Omental fat pad (tissue), 4 donors: ENCODE measurements around the gene DST. TPM values are rescaled to one million over a fixed set of nuclear protein-coding genes. Genes with fewer than 3 reads are reported as not detected.

Experiments used
- ATAC-seq: fragments of 150-250 bp; one replicate; pipeline ENCODE4 v1.9.1; 2016; ENCODE audit warnings: mild to moderate bottlenecking, moderate library complexity; ENCODE audit not compliant: low FRiP score
- DNase-seq: peaks from one replicate; pipeline ENCODE4 v3.0.0-alpha.2; 2019; ENCODE audit warnings: low spot score
- CTCF ChIP-seq, 3 donors: fragments of 450-650 bp; IDR thresholded peaks; one replicate each; pipeline ENCODE4 v1.5.1; 2016 to 2017; ENCODE audit warnings: antibody characterized with exemption in 3 of 3, mild to moderate bottlenecking in 3 of 3, moderate library complexity in 2 of 3
- total RNA-seq, 4 donors: library from RNA; depleted of rRNA; stranded (reverse); fragments of >200 nt; gene quantifications; one replicate each; pipeline ENCODE4 v1.1.0, GENCODE V29; 2016

Gene DST
- total RNA-seq: 100 to 1,000 TPM; 126 to 371 (median 160) TPM

- peak; percentile 87 for ATAC-seq
- no peak for TF ChIP-seq CTCF (IDR thresholded peaks at IDR 0.05)
- no peak for DNase-seq
Measured at GRCh38 chr6:56642366-56643261, at the start of gene DST. Gene DST, minus strand, starts transcription at chr6:56642889.

GRCh38 chr6:56691814-56692213 is 49.1 kb upstream of the DST start:
- DNase-seq: no peak
- TF ChIP-seq CTCF (IDR thresholded peaks at IDR 0.05): no peak
- ATAC-seq: no peak

GRCh38 chr6:56691286-56691595 is 48.6 kb upstream of the DST start:
- no peak for ATAC-seq
- DNase-seq: no peak
- TF ChIP-seq CTCF (IDR thresholded peaks at IDR 0.05): no peak

GRCh38 chr6:56690519-56691285 is 48.0 kb upstream of the DST start:
- DNase-seq (no peak), ATAC-seq (no peak)
- no peak for TF ChIP-seq CTCF (IDR thresholded peaks at IDR 0.05)

GRCh38 chr6:56689663-56690062 is 47.0 kb upstream of the DST start:
- ATAC-seq: no peak

GRCh38 chr6:56689114-56689513 is 46.4 kb upstream of the DST start:
- DNase-seq (no peak), ATAC-seq (no peak)
- TF ChIP-seq CTCF (IDR thresholded peaks at IDR 0.05): no peak

More at GRCh38 chr6:56689663-56690062, 47.0 kb upstream of the DST start:
- no peak for TF ChIP-seq CTCF (IDR thresholded peaks at IDR 0.05)
- no peak for DNase-seq
